RWPE2 (cell line): ENCODE measurements around the gene FGF22.

Experiments used
- ATAC-seq: fragments of 200-7000 bp; cut with Tn5 transposase; 3 replicates; pipeline ENCODE4 v1.9.1; 2021; ENCODE audit warnings: low read depth
- DNase-seq: peaks from one replicate; pipeline ENCODE4 v3.0.0-alpha.2; 2020; ENCODE audit warnings: low spot score
- H3K27ac ChIP-seq: fragments of 450-650 bp; 2 replicates; pipeline ENCODE4 v1.5.1; 2017; ENCODE audit warnings: mild to moderate bottlenecking; ENCODE audit not compliant: poor library complexity, severe bottlenecking
- H3K27me3 ChIP-seq: fragments of 250-450 bp; sonication (Bioruptor Pico); 2 replicates; pipeline ENCODE4 v1.5.1; 2021; ENCODE audit warnings: mild to moderate bottlenecking, moderate library complexity; ENCODE audit not compliant: insufficient read depth, poor library complexity, severe bottlenecking
- H3K36me3 ChIP-seq: fragments of 250-450 bp; sonication (Bioruptor Pico); 2 replicates; pipeline ENCODE4 v1.5.1; 2020; ENCODE audit warnings: low read depth, mild to moderate bottlenecking, moderate library complexity
- H3K4me1 ChIP-seq: fragments of 250-450 bp; sonication (Bioruptor Pico); 2 replicates; pipeline ENCODE4 v1.5.1; 2021; ENCODE audit warnings: mild to moderate bottlenecking, moderate library complexity; ENCODE audit not compliant: insufficient read depth, poor library complexity, severe bottlenecking
- H3K4me3 ChIP-seq: fragments of 250-450 bp; sonication (Bioruptor Pico); 2 replicates; pipeline ENCODE4 v1.5.1; 2021; ENCODE audit warnings: mild to moderate bottlenecking, moderate library complexity; ENCODE audit not compliant: severe bottlenecking
- H3K9me3 ChIP-seq: fragments of 250-450 bp; sonication (Bioruptor Pico); 2 replicates; pipeline ENCODE4 v1.5.1; 2021; ENCODE audit warnings: mild to moderate bottlenecking, moderate library complexity; ENCODE audit not compliant: severe bottlenecking
- TF ChIP-seq, protein P1 (sequence below): fragments of 450-650 bp; IDR thresholded peaks from one replicate; pipeline ENCODE4 v1.5.1; 2017; ENCODE audit warnings: mild to moderate bottlenecking, moderate library complexity; ENCODE audit not compliant: poor library complexity, severe bottlenecking

The FGF22 gene

GRCh38 chr19:639253-640160, at the start of gene FGF22:
FGF22 (plus strand) TSS chr19:639879; CDS start chr19:639926, 47 bp downstream.
- ATAC-seq (peak; percentile 85), DNase-seq (peak; percentile 86)

DNA sequence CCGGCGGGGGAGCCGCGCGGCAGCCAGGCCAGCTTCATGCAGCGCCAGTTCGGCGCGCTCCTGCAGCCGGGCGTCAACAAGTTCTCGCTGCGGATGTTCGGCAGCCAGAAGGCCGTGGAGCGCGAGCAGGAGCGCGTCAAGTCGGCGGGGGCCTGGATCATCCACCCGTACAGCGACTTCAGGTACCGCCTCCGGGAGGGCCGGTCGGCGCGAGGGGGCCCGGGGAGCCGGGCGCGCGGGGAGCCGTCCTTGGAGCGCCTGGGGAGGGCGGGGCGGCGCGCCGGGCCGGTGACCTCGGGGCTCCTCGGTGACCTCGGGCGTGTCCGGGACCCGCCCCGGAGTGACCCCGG, 49.3 kb upstream of the FGF22 start:
- no peaks in the 10 kb centered on the region for H3K4me1 ChIP-seq
- H3K36me3 ChIP-seq, result no peaks in the 10 kb centered on the region
- ATAC-seq (no peak), DNase-seq (no peak)
- peaks cover 29% of the 10 kb centered on the region for H3K27me3 ChIP-seq
- TF ChIP-seq, protein P1, sequence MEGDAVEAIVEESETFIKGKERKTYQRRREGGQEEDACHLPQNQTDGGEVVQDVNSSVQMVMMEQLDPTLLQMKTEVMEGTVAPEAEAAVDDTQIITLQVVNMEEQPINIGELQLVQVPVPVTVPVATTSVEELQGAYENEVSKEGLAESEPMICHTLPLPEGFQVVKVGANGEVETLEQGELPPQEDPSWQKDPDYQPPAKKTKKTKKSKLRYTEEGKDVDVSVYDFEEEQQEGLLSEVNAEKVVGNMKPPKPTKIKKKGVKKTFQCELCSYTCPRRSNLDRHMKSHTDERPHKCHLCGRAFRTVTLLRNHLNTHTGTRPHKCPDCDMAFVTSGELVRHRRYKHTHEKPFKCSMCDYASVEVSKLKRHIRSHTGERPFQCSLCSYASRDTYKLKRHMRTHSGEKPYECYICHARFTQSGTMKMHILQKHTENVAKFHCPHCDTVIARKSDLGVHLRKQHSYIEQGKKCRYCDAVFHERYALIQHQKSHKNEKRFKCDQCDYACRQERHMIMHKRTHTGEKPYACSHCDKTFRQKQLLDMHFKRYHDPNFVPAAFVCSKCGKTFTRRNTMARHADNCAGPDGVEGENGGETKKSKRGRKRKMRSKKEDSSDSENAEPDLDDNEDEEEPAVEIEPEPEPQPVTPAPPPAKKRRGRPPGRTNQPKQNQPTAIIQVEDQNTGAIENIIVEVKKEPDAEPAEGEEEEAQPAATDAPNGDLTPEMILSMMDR, result no peak
- no peaks in the 10 kb centered on the region for H3K9me3 ChIP-seq
- no peak overlapping the region for H3K27ac ChIP-seq
- peak overlapping the region; percentile 18 for H3K4me3 ChIP-seq

More at GRCh38 chr19:639253-640160, at the start of gene FGF22:
- H3K27me3 ChIP-seq, result no peaks in the 10 kb centered on the region
- H3K4me3 ChIP-seq, result peak within 1 kb of the TSS; percentile 23
- no peaks in the 10 kb centered on the region for H3K9me3 ChIP-seq
- TF ChIP-seq, protein P1, result no peak
- no peaks in the 10 kb centered on the region for H3K4me1 ChIP-seq
- H3K36me3 ChIP-seq, result no peaks in the 10 kb centered on the region
- no peak within 1 kb of the TSS for H3K27ac ChIP-seq

DNA sequence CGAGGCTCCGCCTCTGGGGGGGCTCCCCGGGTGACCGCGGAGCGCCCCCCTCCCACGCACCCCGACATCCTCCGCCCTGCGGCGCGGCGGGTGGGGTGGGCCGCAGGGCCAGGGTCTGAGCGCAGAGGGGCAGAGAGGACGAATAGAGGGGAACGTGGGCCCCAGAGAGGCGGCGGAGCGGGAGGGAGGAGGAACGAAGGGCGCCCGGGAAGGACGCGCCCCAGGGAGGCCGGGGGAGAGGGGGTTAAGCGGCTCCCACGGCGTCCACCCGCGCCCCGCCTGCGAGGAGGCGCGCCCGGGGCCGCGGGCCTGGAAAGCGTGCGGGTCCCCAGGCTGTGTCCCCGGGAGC, 49.0 kb upstream of the FGF22 start:
- no peak overlapping the region for H3K27ac ChIP-seq
- H3K9me3 ChIP-seq, result no peaks in the 10 kb centered on the region
- no peak for DNase-seq
- no peak for ATAC-seq
- no peak overlapping the region for H3K4me3 ChIP-seq
- TF ChIP-seq, protein P1, result no peak
- H3K36me3 ChIP-seq, result no peaks in the 10 kb centered on the region
- H3K27me3 ChIP-seq, result peaks cover 29% of the 10 kb centered on the region
- no peaks in the 10 kb centered on the region for H3K4me1 ChIP-seq

GRCh38 chr19:591099-591958, 48.4 kb upstream of the FGF22 start:
- peaks cover 29% of the 10 kb centered on the region for H3K27me3 ChIP-seq

More at GRCh38 chr19:591099-591958, 48.4 kb upstream of the FGF22 start:
- Histone ChIP-seq H3K27ac (no peak overlapping the region), H3K9me3 (no peaks in the 10 kb centered on the region), H3K36me3 (no peaks in the 10 kb centered on the region), H3K4me1 (no peaks in the 10 kb centered on the region), H3K4me3 (no peak overlapping the region)
- TF ChIP-seq, protein P1, result no peak
- ATAC-seq, result no peak
- DNase-seq, result no peak
